ENCODE data around the gene COQ8A. TPM values are rescaled to one million over a fixed set of nuclear protein-coding genes. Genes with fewer than 3 reads are reported as not detected.

Gene COQ8A
- total RNA-seq, 3 donors from 2014 or later: 51.8 to 307 (median 60.6) TPM

GRCh38 chr1:226948051-226948450 is 8.0 kb downstream of the COQ8A start:
- no peak for DNase-seq (ENCODE audit: low spot score in 2 of 2)
- no peak overlapping the region for H3K27ac ChIP-seq
- no peaks in the 10 kb centered on the region for H3K36me3 ChIP-seq
- intact Hi-C loops (cut with DNase I; ENCODE audit: low total_unique reads): no loop called here
- TF ChIP-seq POLR2A (IDR thresholded peaks at IDR 0.05) (no peak), CTCF (IDR thresholded peaks at IDR 0.05) (no peak)
- peaks cover 0 to 6% of the 10 kb centered on the region in 2 donors for H3K9me3 ChIP-seq
- H3K4me3 ChIP-seq: no peak overlapping the region
- no peaks in the 10 kb centered on the region for H3K4me1 ChIP-seq
- H3K27me3 ChIP-seq: no peaks in the 10 kb centered on the region

GRCh38 chr1:226948480-226948879 is 8.4 kb downstream of the COQ8A start:
- H3K36me3 ChIP-seq: no peaks in the 10 kb centered on the region
- DNase-seq (ENCODE audit: low spot score in 2 of 2): no peak
- no peak overlapping the region for H3K4me3 ChIP-seq
- H3K27me3 ChIP-seq: no peaks in the 10 kb centered on the region
- H3K4me1 ChIP-seq: no peaks in the 10 kb centered on the region
- TF ChIP-seq POLR2AphosphoS5 (IDR thresholded peaks at IDR 0.05) (no peak), POLR2A (IDR thresholded peaks at IDR 0.05) (no peak), CTCF (IDR thresholded peaks at IDR 0.05) (no peak)
- no peak overlapping the region for H3K27ac ChIP-seq
- intact Hi-C loops (cut with DNase I; ENCODE audit: low total_unique reads): no loop called here
- peaks cover 0 to 6% of the 10 kb centered on the region in 2 donors for H3K9me3 ChIP-seq

- TF ChIP-seq CTCF (IDR thresholded peaks at IDR 0.05) (no peak), POLR2AphosphoS5 (IDR thresholded peaks at IDR 0.05) (no peak), POLR2A (IDR thresholded peaks at IDR 0.05) (no peak)
- H3K4me3 ChIP-seq: no peak overlapping the region
- no peak overlapping the region for H3K27ac ChIP-seq
- no peaks in the 10 kb centered on the region for H3K36me3 ChIP-seq
- no peak for DNase-seq (ENCODE audit: low spot score in 2 of 2)
- no peaks in the 10 kb centered on the region for H3K4me1 ChIP-seq
- peaks cover 0 to 6% of the 10 kb centered on the region in 2 donors for H3K9me3 ChIP-seq
- intact Hi-C loops (cut with DNase I; ENCODE audit: low total_unique reads): no loop called here
- H3K27me3 ChIP-seq: no peaks in the 10 kb centered on the region
These were observed 8.9 kb downstream of the COQ8A start for GRCh38 chr1:226948996-226949395.

DNA sequence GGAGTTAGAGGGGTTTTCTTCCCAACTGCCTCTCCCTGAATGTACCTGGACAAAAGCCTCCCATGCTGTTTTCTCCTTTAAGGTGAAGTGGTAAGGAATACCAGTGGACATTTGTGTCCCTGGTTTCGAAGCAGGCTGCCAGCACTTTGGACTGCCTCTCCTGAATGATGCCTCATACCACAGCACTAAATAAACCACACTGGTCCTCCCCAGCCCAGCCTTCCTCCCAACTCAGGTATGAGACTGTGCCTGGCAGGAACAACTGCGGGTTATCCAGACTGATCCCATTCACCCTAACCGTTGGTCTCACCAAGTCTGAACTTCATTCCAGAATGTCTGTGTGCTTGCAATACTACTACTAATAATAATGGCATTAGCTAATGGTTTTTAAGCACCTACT is 9.3 kb downstream of the COQ8A start:
- Histone ChIP-seq H3K9me3 (peaks cover 0 to 6% of the 10 kb centered on the region in 2 donors), H3K4me1 (no peaks in the 10 kb centered on the region), H3K27me3 (no peaks in the 10 kb centered on the region), H3K36me3 (no peaks in the 10 kb centered on the region), H3K4me3 (no peak overlapping the region), H3K27ac (no peak overlapping the region)
- no peak for DNase-seq (ENCODE audit: low spot score in 2 of 2)
- intact Hi-C loops (cut with DNase I; ENCODE audit: low total_unique reads): no loop called here
- TF ChIP-seq POLR2A (IDR thresholded peaks at IDR 0.05): no peak
- TF ChIP-seq CTCF (IDR thresholded peaks at IDR 0.05): no peak
- TF ChIP-seq POLR2AphosphoS5 (IDR thresholded peaks at IDR 0.05): no peak

DNA sequence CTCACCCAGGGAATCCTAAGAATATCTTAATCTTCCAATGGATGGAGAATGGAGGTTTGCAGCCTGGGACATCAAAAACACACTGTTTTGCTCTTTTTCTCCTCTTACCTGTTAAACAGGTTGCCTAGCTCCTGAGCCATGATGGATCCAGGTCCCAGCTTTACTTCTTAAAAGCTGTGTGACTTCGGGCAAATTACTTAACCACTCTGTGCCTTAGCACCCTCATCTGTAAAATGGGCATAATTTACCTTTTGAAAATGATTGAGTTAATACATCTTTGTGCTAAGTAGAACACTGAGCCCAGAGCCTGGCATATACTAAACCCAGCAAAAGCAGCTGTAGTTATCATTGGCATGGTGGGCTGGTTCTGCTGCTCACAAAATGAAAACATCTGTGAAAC is 10.2 kb downstream of the COQ8A start:
- H3K9me3 ChIP-seq: peaks cover 0 to 6% of the 10 kb centered on the region in 2 donors
- no peak overlapping the region for H3K4me3 ChIP-seq
- no peaks in the 10 kb centered on the region for H3K27me3 ChIP-seq
- no peak for DNase-seq (ENCODE audit: low spot score in 2 of 2)
- TF ChIP-seq CTCF (IDR thresholded peaks at IDR 0.05) (no peak), POLR2AphosphoS5 (IDR thresholded peaks at IDR 0.05) (no peak), POLR2A (IDR thresholded peaks at IDR 0.05) (no peak)
- intact Hi-C loops (cut with DNase I; ENCODE audit: low total_unique reads): no loop called here
- H3K4me1 ChIP-seq: no peaks in the 10 kb centered on the region
- no peak overlapping the region for H3K27ac ChIP-seq
- no peaks in the 10 kb centered on the region for H3K36me3 ChIP-seq
